HepG2 (cell line): Measurements from ENCODE around the gene NATD1. TPM values are rescaled to one million over a fixed set of nuclear protein-coding genes. Genes with fewer than 3 reads are reported as not detected.
A peak's percentile ranks its signal among the peaks of the same experiment; 100 is the strongest.

ENCODE experiments used
- CENPX ChIP-seq: sonication (generic); formaldehyde crosslinking; IDR thresholded peaks from 2 replicates; pipeline ENCODE4 v1.9.0; 2021; ENCODE audit warnings: mild to moderate bottlenecking, missing genetic modification reagents, moderate library complexity
- HBP1 ChIP-seq: IDR thresholded peaks from 2 replicates; pipeline ENCODE4 v1.6.1; 2016; ENCODE audit warnings: low read depth, control low read depth
- HNRNPLL ChIP-seq: fragments of 200-400 bp; formaldehyde crosslinking; IDR thresholded peaks from 2 replicates; pipeline ENCODE4 v1.6.1; 2017; ENCODE audit warnings: mild to moderate bottlenecking, low read depth, low read length; ENCODE audit not compliant: poor library complexity, severe bottlenecking
- NFE2L2 ChIP-seq: fragments of 150-350 bp; IDR thresholded peaks from 2 replicates; pipeline ENCODE4 v1.6.1; 2014; ENCODE audit warnings: low read length
- TBP ChIP-seq: sonication (generic); formaldehyde crosslinking; IDR thresholded peaks from 2 replicates; pipeline ENCODE4 v1.5.0; 2020; ENCODE audit warnings: missing genetic modification reagents
- ZBTB49 ChIP-seq: sonication (generic); formaldehyde crosslinking; IDR thresholded peaks from 2 replicates; pipeline ENCODE4 v1.4.0; 2020; ENCODE audit warnings: missing genetic modification reagents, borderline replicate concordance
- ZBTB7A ChIP-seq: sonication (generic); formaldehyde crosslinking; IDR thresholded peaks from 2 replicates; pipeline ENCODE4 v1.8.0; 2022; ENCODE audit warnings: mild to moderate bottlenecking, missing genetic modification reagents
- ZFP1 ChIP-seq: IDR thresholded peaks from 2 replicates; pipeline ENCODE4 v1.6.1; 2016
- ZFX ChIP-seq: sonication (generic); formaldehyde crosslinking; IDR thresholded peaks from 2 replicates; pipeline ENCODE4 v1.4.0; 2020; ENCODE audit warnings: mild to moderate bottlenecking, low read depth, missing genetic modification reagents, moderate library complexity
- ZFYVE20 ChIP-seq: sonication (generic); formaldehyde crosslinking; IDR thresholded peaks from 2 replicates; pipeline ENCODE4 v1.8.0; 2023; ENCODE audit warnings: low read depth, mild to moderate bottlenecking, moderate library complexity, missing genetic modification reagents, borderline replicate concordance
- ZNF12 ChIP-seq: sonication (generic); formaldehyde crosslinking; IDR thresholded peaks from 2 replicates; pipeline ENCODE4 v1.5.0; 2020; ENCODE audit warnings: missing genetic modification reagents
- ZNF180 ChIP-seq: sonication (generic); formaldehyde crosslinking; IDR thresholded peaks from 2 replicates; pipeline ENCODE4 v1.4.0; 2020; ENCODE audit warnings: low read depth, missing genetic modification reagents, borderline replicate concordance
- ZNF317 ChIP-seq: sonication (generic); formaldehyde crosslinking; IDR thresholded peaks from 2 replicates; pipeline ENCODE4 v1.5.0; 2020; ENCODE audit warnings: mild to moderate bottlenecking, missing genetic modification reagents
- ZNF382 ChIP-seq: sonication (generic); formaldehyde crosslinking; IDR thresholded peaks from 2 replicates; pipeline ENCODE4 v1.5.0; 2020; ENCODE audit warnings: missing genetic modification reagents, mild to moderate bottlenecking, borderline replicate concordance
- ZNF577 ChIP-seq: sonication (generic); formaldehyde crosslinking; IDR thresholded peaks from 2 replicates; pipeline ENCODE4 v1.4.0; 2020; ENCODE audit warnings: mild to moderate bottlenecking, low read depth, missing genetic modification reagents, borderline replicate concordance
- ZNF75D ChIP-seq: sonication (generic); formaldehyde crosslinking; IDR thresholded peaks from 2 replicates; pipeline ENCODE4 v1.8.1; 2023; ENCODE audit warnings: missing genetic modification reagents, mild to moderate bottlenecking, borderline replicate concordance
- ZNF839 ChIP-seq: sonication (generic); formaldehyde crosslinking; IDR thresholded peaks from 2 replicates; pipeline ENCODE4 v1.4.0; 2020; ENCODE audit warnings: missing genetic modification reagents, mild to moderate bottlenecking, borderline replicate concordance
- ZNF850 ChIP-seq: sonication (generic); formaldehyde crosslinking; conservative IDR thresholded peaks from 2 replicates; pipeline ENCODE4 v1.9.0; 2021; ENCODE audit warnings: mild to moderate bottlenecking, missing genetic modification reagents
- polyA plus RNA-seq, 8 experiments: library from polyadenylated mRNA; depleted of rRNA in 3 of 8; stranded (reverse) in 7 of 8; unstranded in 1 of 8; fragments of >200 nt; fragmentation: Illumina TruSeq in 4 of 8; extraction: Trizol in 4 of 8; gene quantifications; 2 replicates each; pipeline versions ENCODE4 v1.2.1 to v1.2.3, GENCODE V29; 2011 to 2016; ENCODE audit warnings: low read depth in 4 of 8, missing spikeins in 1 of 8, mixed read lengths in 1 of 8; ENCODE audit not compliant: insufficient read depth in 1 of 8
- total RNA-seq, 5 experiments: library from RNA; depleted of rRNA; stranded (reverse); fragments of >200 nt; fragmentation: Illumina TruSeq; extraction: Trizol; gene quantifications; 2 replicates each; pipeline ENCODE4 v1.2.3, GENCODE V29; 2016; ENCODE audit warnings: low read depth in 1 of 5

The NATD1 gene
- total and polyA plus RNA-seq, 2 of the 13 experiments (the other 11 are each of a cell fraction or from before 2014, with no cell fraction given), result 0.31 to 2.3 TPM

GRCh38 chr17:21286066-21286770 is 33.0 kb upstream of the NATD1 start (continued):
- TF ChIP-seq HBP1 (CRISPR knock-in tag) (0 out of 2 replicates have a peak, but pooled peaks have one; percentile 80), TBP (no peak), ZNF180 (CRISPR knock-in tag) (no peak; the same call in 1 of the 2 replicates), ZNF850 (CRISPR knock-in tag) (no peak), ZFX (CRISPR knock-in tag) (peak; percentile 78), ZNF382 (CRISPR knock-in tag) (no peak), ZNF75D (CRISPR knock-in tag) (no peak), HNRNPLL (peak; percentile 54), ZNF577 (CRISPR knock-in tag) (no peak), ZBTB7A (CRISPR knock-in tag) (no peak; the same call in 1 of the 2 replicates), CENPX (CRISPR knock-in tag) (no peak), ZNF839 (CRISPR knock-in tag) (no peak), ZBTB49 (CRISPR knock-in tag) (no peak), NFE2L2 (no peak; the same call in 1 of the 2 replicates), ZNF12 (CRISPR knock-in tag) (no peak), ZFYVE20 (CRISPR knock-in tag) (no peak), ZNF317 (CRISPR knock-in tag) (peak; percentile 71; the same call in 1 of the 2 replicates), ZFP1 (CRISPR knock-in tag) (peak; percentile 26; the same call in 1 of the 2 replicates)
